Keratinocyte (primary cell): ENCODE results near the gene TSPAN10. TPM values are rescaled to one million over a fixed set of nuclear protein-coding genes. Genes with fewer than 3 reads are reported as not detected.

Experiments
- DNase-seq: peaks from one replicate; pipeline ENCODE4 v3.0.0-alpha.2; 2011; ENCODE audit warnings: low read depth, missing footprints, low spot score
- FAIRE-seq: peaks from 2 replicates; lab custom pipeline; 2011; peaks lifted over from hg19 to GRCh38; lab: Jason Lieb, UNC
- H2AFZ ChIP-seq: 2 replicates; pipeline ENCODE4 v1.6.0; 2012; ENCODE audit warnings: low read length, control low read depth, inconsistent platforms; ENCODE audit not compliant: control insufficient read depth
- H3K27ac ChIP-seq: 2 replicates; pipeline ENCODE4 v1.5.1; 2011; ENCODE audit warnings: low read length; ENCODE audit not compliant: control insufficient read depth, insufficient read depth
- H3K27me3 ChIP-seq: 3 replicates; pipeline ENCODE4 v1.6.0; 2011; ENCODE audit warnings: low read length; ENCODE audit not compliant: control insufficient read depth, insufficient read depth; ENCODE audit errors: extremely low read depth
- H3K36me3 ChIP-seq, 2 experiments: 2 replicates in 1 of 2; 3 replicates in 1 of 2; pipeline ENCODE4 v1.5.1; 2011; ENCODE audit warnings: low read length in 2 of 2, mild to moderate bottlenecking in 1 of 2; ENCODE audit not compliant: control insufficient read depth in 2 of 2, insufficient read depth in 2 of 2; ENCODE audit errors: extremely low read depth in 1 of 2
- H3K4me1 ChIP-seq: 3 replicates; pipeline ENCODE4 v1.5.1; 2011; ENCODE audit warnings: low read length; ENCODE audit not compliant: control insufficient read depth, insufficient read depth; ENCODE audit errors: extremely low read depth
- H3K4me2 ChIP-seq: 3 replicates; pipeline ENCODE4 v1.6.0; 2011; ENCODE audit warnings: low read depth, low read length; ENCODE audit not compliant: control insufficient read depth, insufficient read depth; ENCODE audit errors: extremely low read depth
- H3K4me3 ChIP-seq, 3 experiments: fragments of 200-600 bp in 1 of 3; sonication (generic) in 1 of 3; 2 replicates in 2 of 3; 3 replicates in 1 of 3; pipeline ENCODE4 v1.5.1; 2011 to 2016; ENCODE audit warnings: low read length in 3 of 3, mild to moderate bottlenecking in 3 of 3, control low read depth in 2 of 3, inconsistent platforms in 1 of 3, low read depth in 1 of 3, mixed read lengths in 1 of 3, mixed run types in 1 of 3, moderate library complexity in 1 of 3; ENCODE audit not compliant: control insufficient read depth in 2 of 3, insufficient read depth in 2 of 3; ENCODE audit errors: extremely low read depth in 1 of 3
- H3K79me2 ChIP-seq: 2 replicates; pipeline ENCODE4 v1.6.0; 2012; ENCODE audit warnings: low read length; ENCODE audit not compliant: control insufficient read depth, insufficient read depth
- H3K9ac ChIP-seq: 3 replicates; pipeline ENCODE4 v1.6.0; 2011; ENCODE audit warnings: low read length; ENCODE audit not compliant: control insufficient read depth, insufficient read depth; ENCODE audit errors: extremely low read depth
- H3K9me1 ChIP-seq: 3 replicates; pipeline ENCODE4 v1.6.0; 2011; ENCODE audit warnings: low read length; ENCODE audit not compliant: control insufficient read depth, insufficient read depth; ENCODE audit errors: extremely low read depth
- H3K9me3 ChIP-seq: 2 replicates; pipeline ENCODE4 v1.5.1; 2012; ENCODE audit warnings: low read depth, low read length; ENCODE audit not compliant: control insufficient read depth
- H4K20me1 ChIP-seq: 3 replicates; pipeline ENCODE4 v1.6.0; 2011; ENCODE audit warnings: low read length; ENCODE audit not compliant: control insufficient read depth, insufficient read depth; ENCODE audit errors: extremely low read depth
- CTCF ChIP-seq, 3 experiments: IDR thresholded peaks in 1 of 3; conservative IDR thresholded peaks in 1 of 3; optimal IDR thresholded peaks in 1 of 3; 2 replicates in 2 of 3; 3 replicates in 1 of 3; pipeline versions ENCODE3 to v1.5.1; 2011; ENCODE audit warnings: low read length in 3 of 3, mild to moderate bottlenecking in 3 of 3, moderate library complexity in 2 of 3, control low read depth in 1 of 3, inconsistent platforms in 1 of 3; ENCODE audit not compliant: insufficient read depth in 2 of 3; ENCODE audit errors: extremely low read depth in 1 of 3
- EZH2 ChIP-seq: IDR thresholded peaks from one replicate; pipeline ENCODE4 v1.6.1; 2012; ENCODE audit warnings: inconsistent platforms, mild to moderate bottlenecking, low read length, moderate library complexity
- dilution Hi-C: fragments of 300-500 bp; cut with MboI; formaldehyde crosslinking; loops from one replicate; pipeline ENCODE4 v1.7.0; 2020; ENCODE audit warnings: low sequenced_read_pairs; ENCODE audit not compliant: extremely low pct_ligation_motif_present
- polyA plus RNA-seq, 5 experiments: library from polyadenylated mRNA; depleted of rRNA in 3 of 5; stranded (reverse) in 3 of 5; stranded (forward) in 1 of 5; unstranded in 1 of 5; fragments of >200 nt; gene quantifications; 1 replicate in 1 of 5; 2 replicates in 3 of 5; 3 replicates in 1 of 5; pipeline versions ENCODE4 v1.2.1 to v1.2.3, GENCODE V29; 2011 to 2012; ENCODE audit warnings: missing spikeins in 2 of 5, low read depth in 1 of 5, low replicate concordance in 1 of 5

Gene TSPAN10
- polyA plus RNA-seq, 1 donor (not counting 4 experiments of a cell fraction or from before 2014, with no cell fraction given): 0.89 TPM

GRCh38 chr17:81608605-81609004, 28.4 kb upstream of the TSPAN10 start:
- H3K27ac ChIP-seq: no peak overlapping the region
- H3K36me3 ChIP-seq: peaks cover 34 to 53% of the 10 kb centered on the region in 2 experiments
- DNase-seq (no peak), FAIRE-seq (no peak)
- H3K9me3 ChIP-seq: no peaks in the 10 kb centered on the region
- TF ChIP-seq EZH2 (no peak), CTCF (optimal IDR thresholded peaks at IDR 0.05 in 1 of 3, IDR thresholded peaks at IDR 0.05 in 1 of 3, conservative IDR thresholded peaks at IDR 0.05 in 1 of 3; ENCODE audit: extremely low read depth in 1 of 3, insufficient read depth in 2 of 3, low read length in 3 of 3) (no peak)
- H3K4me3 ChIP-seq: no peak overlapping the region
- no peak overlapping the region for H3K9ac ChIP-seq
- peaks cover 9% of the 10 kb centered on the region for H4K20me1 ChIP-seq
- no peak overlapping the region for H2AFZ ChIP-seq
- peaks cover 25% of the 10 kb centered on the region for H3K79me2 ChIP-seq
- H3K4me2 ChIP-seq: no peak overlapping the region
- H3K4me1 ChIP-seq: no peaks in the 10 kb centered on the region
- dilution Hi-C loops: no loop called here
- H3K9me1 ChIP-seq: peaks cover 3% of the 10 kb centered on the region
- H3K27me3 ChIP-seq: no peaks in the 10 kb centered on the region

GRCh38 chr17:81609541-81610311, 27.3 kb upstream of the TSPAN10 start:
- Histone ChIP-seq H4K20me1 (peaks cover 14% of the 10 kb centered on the region), H3K36me3 (peaks cover 35 to 48% of the 10 kb centered on the region in 2 experiments), H3K4me1 (no peaks in the 10 kb centered on the region)

More at GRCh38 chr17:81609541-81610311, 27.3 kb upstream of the TSPAN10 start:
- Histone ChIP-seq H3K9me3 (no peaks in the 10 kb centered on the region), H3K27ac (no peak overlapping the region), H3K4me2 (no peak overlapping the region), H2AFZ (no peak overlapping the region), H3K27me3 (no peaks in the 10 kb centered on the region), H3K9ac (no peak overlapping the region), H3K79me2 (peaks cover 34% of the 10 kb centered on the region), H3K9me1 (peaks cover 3% of the 10 kb centered on the region), H3K4me3 (no peak overlapping the region)
- dilution Hi-C loops: no loop called here
- FAIRE-seq: no peak
- DNase-seq: no peak
- TF ChIP-seq CTCF (optimal IDR thresholded peaks at IDR 0.05 in 1 of 3, IDR thresholded peaks at IDR 0.05 in 1 of 3, conservative IDR thresholded peaks at IDR 0.05 in 1 of 3; ENCODE audit: extremely low read depth in 1 of 3, insufficient read depth in 2 of 3, low read length in 3 of 3) (no peak), EZH2 (no peak)
